ENCODE data around the gene PHYH.
"Not testable (repeated sequence)": the region's sequence is repeated elsewhere in the genome, so short reads cannot be mapped to it uniquely, and the experiment has no call there.

The PHYH gene

GRCh38 chr10:13321576-13321975 is 21.7 kb upstream of the PHYH start:
- DNase-seq (ENCODE audit: low spot score): no peak

- no peak for DNase-seq (ENCODE audit: low spot score)
Measured at GRCh38 chr10:13319166-13319565, 19.3 kb upstream of the PHYH start.

GRCh38 chr10:13317474-13317873 is 17.6 kb upstream of the PHYH start:
- no peak for DNase-seq (ENCODE audit: low spot score)

- DNase-seq (ENCODE audit: low spot score): no peak
Measured at GRCh38 chr10:13316635-13317311, 16.9 kb upstream of the PHYH start.

GRCh38 chr10:13315361-13315760 is 15.5 kb upstream of the PHYH start:
- DNase-seq (ENCODE audit: low spot score): no peak

- peak; percentile 40 for DNase-seq (ENCODE audit: low spot score)
Measured at GRCh38 chr10:13311177-13311575, 11.3 kb upstream of the PHYH start.

- DNase-seq (ENCODE audit: low spot score): no peak
Measured at GRCh38 chr10:13310518-13311176, 10.8 kb upstream of the PHYH start.

- DNase-seq (ENCODE audit: low spot score): no peak
Measured at GRCh38 chr10:13309792-13310191, 9.9 kb upstream of the PHYH start.

GRCh38 chr10:13308096-13308495 is 8.2 kb upstream of the PHYH start:
- no peak for DNase-seq (ENCODE audit: low spot score)

- no peak for DNase-seq (ENCODE audit: low spot score)
Measured at GRCh38 chr10:13306103-13306502, 6.2 kb upstream of the PHYH start.

- no peak for DNase-seq (ENCODE audit: low spot score)
Measured at GRCh38 chr10:13302821-13303555, 3.1 kb upstream of the PHYH start.

GRCh38 chr10:13298748-13299436 is 972 bp downstream of the PHYH start:
- no peak for DNase-seq (ENCODE audit: low spot score)

GRCh38 chr10:13296476-13296875 is 3.4 kb downstream of the PHYH start:
- no peak for DNase-seq (ENCODE audit: low spot score)

- no peak for DNase-seq (ENCODE audit: low spot score)
Measured at GRCh38 chr10:13294784-13295183, 5.1 kb downstream of the PHYH start.

GRCh38 chr10:13291821-13292773 is 7.8 kb downstream of the PHYH start:
- DNase-seq (ENCODE audit: low spot score): no peak

- no peak for DNase-seq (ENCODE audit: low spot score)
Measured at GRCh38 chr10:13291061-13291460, 8.8 kb downstream of the PHYH start.

GRCh38 chr10:13284050-13284449 is 15.8 kb downstream of the PHYH start:
- DNase-seq (ENCODE audit: low spot score): no peak

- not testable (repeated sequence) for DNase-seq (ENCODE audit: low spot score)
Measured at GRCh38 chr10:13282348-13282747, 17.5 kb downstream of the PHYH start.

- no peak for DNase-seq (ENCODE audit: low spot score)
Measured at GRCh38 chr10:13276749-13277365, 23.0 kb downstream of the PHYH start.

GRCh38 chr10:13276146-13276545 is 23.7 kb downstream of the PHYH start:
- not testable (repeated sequence) for DNase-seq (ENCODE audit: low spot score)

GRCh38 chr10:13272164-13272571 is 27.7 kb downstream of the PHYH start:
- DNase-seq (ENCODE audit: low spot score): peak; percentile 34

Measured in AG08395 (cell line).